ENCODE measurements around the gene PPRC1.

Gene PPRC1

GRCh38 chr10:102085336-102085735 is 47.5 kb upstream of the PPRC1 start:
- Histone ChIP-seq H3K79me2 (ENCODE audit: insufficient read depth, low read length) (no peaks in the 10 kb centered on the region), H3K4me3 (ENCODE audit: low read depth, low read length, poor library complexity, severe bottlenecking) (no peak overlapping the region), H3K36me3 (ENCODE audit: insufficient read depth, low read length) (no peaks in the 10 kb centered on the region), H3K4me2 (ENCODE audit: low read length) (no peak overlapping the region), H3K27ac (ENCODE audit: low read depth, low read length, poor library complexity, severe bottlenecking) (no peak overlapping the region), H3F3A (ENCODE audit: insufficient read depth, low read length) (no peaks in the 10 kb centered on the region), H2AFZ (ENCODE audit: low read length) (no peak overlapping the region), H3K4me1 (ENCODE audit: insufficient read depth, low read length, severe bottlenecking) (no peaks in the 10 kb centered on the region), H3K9ac (ENCODE audit: low read length) (no peak overlapping the region), H3K27me3 (ENCODE audit: insufficient read depth, low read length) (no peaks in the 10 kb centered on the region), H3K9me3 (ENCODE audit: low read length) (no peaks in the 10 kb centered on the region), H4K20me1 (ENCODE audit: insufficient read depth, low read length) (no peaks in the 10 kb centered on the region), H3K9me2 (ENCODE audit: low read depth, low read length) (no peaks in the 10 kb centered on the region)
- TF ChIP-seq CTCF (IDR thresholded peaks at IDR 0.05; ENCODE audit: low read length) (no peak), EZH2 (IDR thresholded peaks at IDR 0.05; ENCODE audit: borderline replicate concordance, low read length) (no peak)

- Histone ChIP-seq H3K27me3 (ENCODE audit: insufficient read depth, low read length) (no peaks in the 10 kb centered on the region), H3K9me2 (ENCODE audit: low read depth, low read length) (no peaks in the 10 kb centered on the region), H3K4me2 (ENCODE audit: low read length) (no peak overlapping the region), H3K27ac (ENCODE audit: low read depth, low read length, poor library complexity, severe bottlenecking) (no peak overlapping the region), H3K79me2 (ENCODE audit: insufficient read depth, low read length) (no peaks in the 10 kb centered on the region), H2AFZ (ENCODE audit: low read length) (no peak overlapping the region), H3K4me1 (ENCODE audit: insufficient read depth, low read length, severe bottlenecking) (no peaks in the 10 kb centered on the region), H3K4me3 (ENCODE audit: low read depth, low read length, poor library complexity, severe bottlenecking) (no peak overlapping the region), H3K36me3 (ENCODE audit: insufficient read depth, low read length) (no peaks in the 10 kb centered on the region), H4K20me1 (ENCODE audit: insufficient read depth, low read length) (no peaks in the 10 kb centered on the region), H3F3A (ENCODE audit: insufficient read depth, low read length) (no peaks in the 10 kb centered on the region), H3K9me3 (ENCODE audit: low read length) (no peaks in the 10 kb centered on the region), H3K9ac (ENCODE audit: low read length) (no peak overlapping the region)
- TF ChIP-seq CTCF (IDR thresholded peaks at IDR 0.05; ENCODE audit: low read length) (no peak), EZH2 (IDR thresholded peaks at IDR 0.05; ENCODE audit: borderline replicate concordance, low read length) (no peak)
These were observed 46.6 kb upstream of the PPRC1 start for GRCh38 chr10:102086196-102086595.

- Histone ChIP-seq H3F3A (ENCODE audit: insufficient read depth, low read length) (no peaks in the 10 kb centered on the region), H3K9me3 (ENCODE audit: low read length) (no peaks in the 10 kb centered on the region), H3K4me2 (ENCODE audit: low read length) (no peak overlapping the region), H3K4me1 (ENCODE audit: insufficient read depth, low read length, severe bottlenecking) (no peaks in the 10 kb centered on the region), H3K79me2 (ENCODE audit: insufficient read depth, low read length) (no peaks in the 10 kb centered on the region), H3K27ac (ENCODE audit: low read depth, low read length, poor library complexity, severe bottlenecking) (no peak overlapping the region), H3K9me2 (ENCODE audit: low read depth, low read length) (no peaks in the 10 kb centered on the region), H3K27me3 (ENCODE audit: insufficient read depth, low read length) (no peaks in the 10 kb centered on the region), H3K9ac (ENCODE audit: low read length) (no peak overlapping the region), H3K36me3 (ENCODE audit: insufficient read depth, low read length) (no peaks in the 10 kb centered on the region), H2AFZ (ENCODE audit: low read length) (no peak overlapping the region), H4K20me1 (ENCODE audit: insufficient read depth, low read length) (no peaks in the 10 kb centered on the region), H3K4me3 (ENCODE audit: low read depth, low read length, poor library complexity, severe bottlenecking) (no peak overlapping the region)
- TF ChIP-seq EZH2 (IDR thresholded peaks at IDR 0.05; ENCODE audit: borderline replicate concordance, low read length) (no peak), CTCF (IDR thresholded peaks at IDR 0.05; ENCODE audit: low read length) (no peak)
These were observed 42.1 kb upstream of the PPRC1 start for GRCh38 chr10:102090772-102091171.
